Neuronal stem cell (in vitro differentiated cells): ENCODE results near the gene FAM219A.

Experiments
- DNase-seq: peaks from one replicate; pipeline ENCODE4 v3.0.0-alpha.2; 2013; ENCODE audit warnings: low spot score
- H2AFZ ChIP-seq: one replicate; pipeline ENCODE4 v1.6.1; 2013; ENCODE audit warnings: mild to moderate bottlenecking, low read length, inconsistent platforms
- H2AK5ac ChIP-seq: 2 replicates; pipeline ENCODE4 v1.6.1; 2013; ENCODE audit warnings: low read depth, mild to moderate bottlenecking, inconsistent platforms, low read length, moderate library complexity, mixed read lengths
- H2BK120ac ChIP-seq: 2 replicates; pipeline ENCODE4 v1.6.1; 2013; ENCODE audit warnings: low read depth, mild to moderate bottlenecking, inconsistent platforms, low read length, moderate library complexity, mixed read lengths
- H2BK12ac ChIP-seq: one replicate; pipeline ENCODE4 v1.6.1; 2013; ENCODE audit warnings: low read length, inconsistent platforms
- H2BK15ac ChIP-seq: 2 replicates; pipeline ENCODE4 v1.6.1; 2013; ENCODE audit warnings: mild to moderate bottlenecking, low read length, inconsistent platforms, mixed read lengths
- H2BK5ac ChIP-seq: one replicate; pipeline ENCODE4 v1.6.1; 2013; ENCODE audit warnings: inconsistent platforms, mild to moderate bottlenecking, low read length, moderate library complexity
- H3K14ac ChIP-seq: one replicate; pipeline ENCODE4 v1.6.1; 2013; ENCODE audit warnings: low read length, inconsistent platforms
- H3K18ac ChIP-seq: 2 replicates; pipeline ENCODE4 v1.6.1; 2013; ENCODE audit warnings: low read length, inconsistent platforms
- H3K23ac ChIP-seq: 2 replicates; pipeline ENCODE4 v1.6.1; 2013; ENCODE audit warnings: low read depth, mild to moderate bottlenecking, mixed read lengths, low read length, inconsistent platforms; ENCODE audit not compliant: poor library complexity
- H3K27ac ChIP-seq: replicated peaks from 3 replicates; pipeline ENCODE4 v1.5.1; 2013; ENCODE audit warnings: low read length, inconsistent platforms
- H3K27me3 ChIP-seq, 3 experiments: 2 replicates each; pipeline ENCODE4 v1.6.1; 2013; ENCODE audit warnings: low read length in 3 of 3, mild to moderate bottlenecking in 2 of 3, inconsistent platforms in 1 of 3, low read depth in 1 of 3, mixed read lengths in 1 of 3, moderate library complexity in 1 of 3; ENCODE audit not compliant: control insufficient read depth in 3 of 3, insufficient read depth in 3 of 3
- H3K36me3 ChIP-seq, 2 donors: replicated peaks in 1 of 2; 2 replicates each; pipeline ENCODE4 v1.6.1; 2013; ENCODE audit warnings: low read length in 2 of 2; ENCODE audit not compliant: control insufficient read depth in 2 of 2, insufficient read depth in 2 of 2
- H3K4ac ChIP-seq: 2 replicates; pipeline ENCODE4 v1.6.1; 2013; ENCODE audit warnings: inconsistent platforms, mild to moderate bottlenecking, low read length, moderate library complexity
- H3K4me1 ChIP-seq, 2 donors: 1 replicate in 1 of 2; 2 replicates in 1 of 2; pipeline ENCODE4 v1.6.1; 2013; ENCODE audit warnings: low read length in 2 of 2, low read depth in 1 of 2; ENCODE audit not compliant: control insufficient read depth in 2 of 2, insufficient read depth in 1 of 2
- H3K4me2 ChIP-seq: one replicate; pipeline ENCODE4 v1.6.1; 2013; ENCODE audit warnings: mild to moderate bottlenecking, low read length, inconsistent platforms; ENCODE audit not compliant: insufficient read depth, poor library complexity, severe bottlenecking
- H3K4me3 ChIP-seq, 2 donors: 2 replicates each; pipeline ENCODE4 v1.5.1; 2013; ENCODE audit warnings: low read length in 2 of 2, mild to moderate bottlenecking in 2 of 2, inconsistent platforms in 1 of 2, moderate library complexity in 1 of 2
- H3K79me1 ChIP-seq: one replicate; pipeline ENCODE4 v1.6.1; 2013; ENCODE audit warnings: low read depth, mild to moderate bottlenecking, inconsistent platforms, low read length, moderate library complexity
- H3K9ac ChIP-seq: one replicate; pipeline ENCODE4 v1.6.1; 2013; ENCODE audit warnings: mild to moderate bottlenecking, low read depth, low read length, inconsistent platforms; ENCODE audit not compliant: poor library complexity
- H3K9me3 ChIP-seq, 2 donors: replicated peaks in 1 of 2; 2 replicates each; pipeline versions ENCODE3 to v1.6.1; 2013; ENCODE audit warnings: low read length in 2 of 2, mild to moderate bottlenecking in 2 of 2, inconsistent platforms in 1 of 2, low read depth in 1 of 2, mixed read lengths in 1 of 2, moderate library complexity in 1 of 2; ENCODE audit not compliant: control insufficient read depth in 2 of 2, insufficient read depth in 1 of 2
- H4K8ac ChIP-seq: one replicate; pipeline ENCODE4 v1.6.1; 2013; ENCODE audit warnings: low read depth, mild to moderate bottlenecking, inconsistent platforms, low read length, moderate library complexity
- H4K91ac ChIP-seq: one replicate; pipeline ENCODE4 v1.6.1; 2013; ENCODE audit warnings: low read length, low read depth, mild to moderate bottlenecking, inconsistent platforms; ENCODE audit not compliant: poor library complexity
- WGBS, 2 donors: extraction: QIAGEN DNeasy Blood & Tissue Kit; methylation state at CpG; one replicate each; pipeline ENCODE4 v1.1.7; 2013; ENCODE audit warnings: missing lambda C conversion rate in 2 of 2, mixed read lengths in 1 of 2; ENCODE audit not compliant: insufficient read length in 2 of 2, insufficient replicate concordance in 1 of 2; ENCODE audit errors: extremely low coverage in 2 of 2; 5-methylcytosine and 5-hydroxymethylcytosine counted together

The FAM219A gene

DNA sequence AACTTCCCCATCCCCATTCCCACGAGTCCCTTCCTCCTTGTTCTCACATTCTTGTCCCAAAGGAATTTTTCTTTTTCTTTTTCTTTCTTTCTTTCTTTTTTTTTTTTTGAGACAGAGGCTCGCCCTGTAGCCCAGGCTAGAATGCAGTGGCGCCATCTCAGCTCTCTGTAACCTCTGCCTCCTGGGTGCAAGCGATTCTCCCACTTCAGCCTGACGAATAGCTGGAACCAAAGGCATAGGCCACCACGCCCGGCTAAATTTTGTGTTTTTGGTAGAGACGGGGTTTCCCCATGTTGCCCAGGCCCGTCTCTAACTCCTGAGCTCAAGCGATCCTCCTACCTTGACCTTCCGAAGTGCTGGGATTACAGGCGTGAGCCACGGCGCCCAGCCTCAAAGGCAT is 986 bp upstream of the FAM219A start:
- Histone ChIP-seq H3K4me3 (peak overlapping the region in 1 of 2 donors; percentile 41), H3K23ac (no peak overlapping the region), H3K27me3 (peaks cover 0 to 8% (median 0%) of the 10 kb centered on the region in 3 experiments), H4K8ac (no peak overlapping the region), H2AFZ (no peak overlapping the region), H3K9me3 (no peaks in the 10 kb centered on the region), H2BK12ac (no peak overlapping the region), H3K79me1 (no peaks in the 10 kb centered on the region), H3K18ac (no peak overlapping the region), H2BK15ac (no peak overlapping the region), H4K91ac (no peak overlapping the region), H3K9ac (no peak overlapping the region), H3K14ac (no peak overlapping the region), H3K36me3 (no peaks in the 10 kb centered on the region), H2AK5ac (no peak overlapping the region), H3K4me1 (peaks cover 12 to 36% of the 10 kb centered on the region in 2 donors), H2BK5ac (no peak overlapping the region), H2BK120ac (no peak overlapping the region), H3K27ac (no peak overlapping the region), H3K4ac (no peak overlapping the region), H3K4me2 (peak overlapping the region; percentile 88)
- no peak for DNase-seq
- no CpG with 5 or more reads among the region's 14 CpGs for WGBS, 2 donors

DNA sequence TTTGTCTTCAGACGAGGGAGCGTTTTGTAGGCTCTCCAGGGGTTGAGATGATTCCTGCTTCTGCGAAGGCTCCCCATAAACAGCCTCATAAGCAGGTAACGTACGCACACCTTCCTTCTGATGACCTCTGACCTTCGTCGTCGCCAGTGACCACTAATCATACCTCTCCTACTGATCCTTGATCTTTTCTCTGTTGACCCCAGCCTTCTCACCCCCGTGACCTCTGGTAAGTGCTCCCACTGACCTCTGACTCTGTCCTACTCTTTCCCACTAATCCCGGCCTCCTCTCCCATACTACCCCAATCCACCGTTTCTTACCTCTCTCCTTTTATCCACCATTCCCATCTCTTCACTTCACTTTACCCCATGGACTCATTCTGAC is 580 bp upstream of the FAM219A start:
- Histone ChIP-seq H2BK15ac (no peak overlapping the region), H3K36me3 (no peaks in the 10 kb centered on the region), H3K4ac (no peak overlapping the region), H3K79me1 (no peaks in the 10 kb centered on the region), H3K4me3 (peak overlapping the region; percentile 28 to 41), H3K4me2 (peak overlapping the region; percentile 88), H3K9ac (no peak overlapping the region), H2BK5ac (no peak overlapping the region), H3K9me3 (no peaks in the 10 kb centered on the region), H4K8ac (no peak overlapping the region), H2BK120ac (no peak overlapping the region), H2AK5ac (no peak overlapping the region), H3K18ac (no peak overlapping the region), H3K23ac (no peak overlapping the region), H3K27ac (peak overlapping the region; percentile 43), H2AFZ (peak overlapping the region; percentile 40), H3K4me1 (peaks cover 12 to 31% of the 10 kb centered on the region in 2 donors), H3K27me3 (peaks cover 0 to 8% (median 0%) of the 10 kb centered on the region in 3 experiments), H3K14ac (no peak overlapping the region), H2BK12ac (no peak overlapping the region), H4K91ac (no peak overlapping the region)
- DNase-seq = no peak
- WGBS, 2 donors = 100% methylated on average over 1 of the region's 11 CpGs

DNA sequence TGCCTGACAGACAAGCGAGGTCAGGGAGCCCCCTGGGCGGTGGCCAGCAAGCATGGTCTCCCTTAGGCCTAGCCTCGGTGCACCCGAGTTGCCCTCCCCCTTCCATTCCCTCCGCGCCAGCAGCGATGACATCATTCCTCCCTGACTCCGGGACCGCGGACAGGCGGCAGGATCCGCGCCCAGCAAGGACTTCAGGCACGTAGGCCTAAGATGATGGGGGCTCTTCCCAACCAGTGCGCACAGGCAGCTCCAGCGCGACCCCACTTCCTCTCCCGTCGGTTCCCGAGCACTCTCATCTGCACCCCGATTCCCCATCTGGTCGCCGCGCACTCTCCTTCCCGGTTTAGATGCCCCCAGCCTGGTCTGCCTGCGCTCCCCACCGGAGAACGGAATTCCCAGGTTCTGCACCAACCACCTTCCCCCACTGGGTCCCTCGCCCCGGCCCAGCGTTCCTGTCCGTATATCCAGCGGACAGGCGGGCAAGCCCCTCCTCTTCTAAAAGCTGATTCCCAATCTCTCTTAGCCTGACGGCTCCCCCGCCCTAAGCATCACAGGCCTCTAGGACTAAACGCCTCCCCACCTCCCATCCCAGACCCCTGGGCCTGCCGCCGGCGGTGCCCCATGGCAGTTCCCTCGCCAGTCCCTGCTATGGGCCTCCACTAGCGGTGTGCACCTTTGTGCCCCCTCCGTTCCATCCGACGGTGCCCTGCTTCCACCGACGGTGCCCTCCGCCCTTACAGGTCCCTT is 931 bp downstream of the FAM219A start:
- no peaks in the 10 kb centered on the region for H3K79me1 ChIP-seq
- H3K9ac ChIP-seq = peak overlapping the region; percentile 85
- no peak overlapping the region for H3K27ac ChIP-seq
- no peak overlapping the region for H2BK15ac ChIP-seq
- H4K91ac ChIP-seq = no peak overlapping the region
- H3K4me1 ChIP-seq = peaks cover 12 to 26% of the 10 kb centered on the region in 2 donors
- peak overlapping the region; percentile 88 for H3K18ac ChIP-seq
- H3K14ac ChIP-seq = peak overlapping the region; percentile 60
- H3K4ac ChIP-seq = no peak overlapping the region
- no peak overlapping the region for H2BK120ac ChIP-seq
- peak overlapping the region; percentile 83 to 92 for H3K4me3 ChIP-seq
- H3K36me3 ChIP-seq = no peaks in the 10 kb centered on the region
- H3K9me3 ChIP-seq = no peaks in the 10 kb centered on the region
- WGBS, 2 donors = no CpG with 5 or more reads among the region's 48 CpGs
- peak; percentile 27 for DNase-seq
- H3K27me3 ChIP-seq = peaks cover 0 to 8% (median 0%) of the 10 kb centered on the region in 3 experiments
- H2BK12ac ChIP-seq = no peak overlapping the region
- no peak overlapping the region for H2BK5ac ChIP-seq
- H2AK5ac ChIP-seq = no peak overlapping the region
- peak overlapping the region; percentile 57 for H3K23ac ChIP-seq
- peak overlapping the region; percentile 87 for H3K4me2 ChIP-seq
- no peak overlapping the region for H4K8ac ChIP-seq
- peak overlapping the region; percentile 79 for H2AFZ ChIP-seq

DNA sequence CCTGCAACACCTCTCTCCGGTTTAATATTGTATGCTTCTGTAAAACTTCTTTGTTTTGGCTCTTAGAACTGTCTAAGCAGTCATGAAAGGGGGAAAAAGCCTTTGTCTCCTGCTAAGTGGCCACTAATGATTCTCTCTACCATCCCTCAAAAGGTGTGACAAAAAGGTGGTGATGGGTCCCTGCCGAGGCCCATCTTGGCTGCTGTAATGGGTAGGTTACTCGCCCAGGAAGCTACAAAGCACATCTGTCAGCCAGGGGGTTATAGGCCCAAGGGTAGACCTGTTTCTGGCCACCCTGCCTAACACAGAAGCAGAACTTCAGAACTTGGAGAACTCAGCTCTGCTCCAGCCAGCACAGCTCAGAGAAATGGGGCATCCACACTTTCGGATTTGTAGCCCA is 1.6 kb downstream of the FAM219A start:
- Histone ChIP-seq H3K14ac (no peak overlapping the region), H4K8ac (no peak overlapping the region), H2BK15ac (no peak overlapping the region), H2AK5ac (no peak overlapping the region), H3K4me3 (peak overlapping the region in 1 of 2 donors; percentile 83), H3K9me3 (no peaks in the 10 kb centered on the region), H2BK5ac (no peak overlapping the region), H3K79me1 (no peaks in the 10 kb centered on the region), H4K91ac (no peak overlapping the region), H2BK12ac (no peak overlapping the region), H3K9ac (no peak overlapping the region), H3K4me1 (peaks cover 12 to 29% of the 10 kb centered on the region in 2 donors), H2BK120ac (no peak overlapping the region), H2AFZ (peak overlapping the region; percentile 79), H3K23ac (no peak overlapping the region), H3K36me3 (no peaks in the 10 kb centered on the region), H3K4me2 (peak overlapping the region; percentile 87), H3K4ac (no peak overlapping the region), H3K27ac (no peak overlapping the region), H3K27me3 (peaks cover 0 to 8% (median 0%) of the 10 kb centered on the region in 3 experiments), H3K18ac (no peak overlapping the region)
- no peak for DNase-seq
- WGBS, 2 donors = no CpG with 5 or more reads among the region's 4 CpGs
